ENCODE measurements around the gene ITGAX. TPM values are rescaled to one million over a fixed set of nuclear protein-coding genes. Genes with fewer than 3 reads are reported as not detected.
A peak's percentile ranks its signal among the peaks of the same experiment; 100 is the strongest.
"Not testable (repeated sequence)": the region's sequence is repeated elsewhere in the genome, so short reads cannot be mapped to it uniquely, and the experiment has no call there.

Gene ITGAX
- total RNA-seq, 1 donor from 2014 or later, result not detected

- Mint-ChIP-seq H3K4me1 (ENCODE audit: unreplicated experiment) (peaks cover 3% of the 10 kb centered on the region), H3K36me3 (ENCODE audit: unreplicated experiment) (no peaks in the 10 kb centered on the region), H3K9me3 (ENCODE audit: unreplicated experiment) (no peaks in the 10 kb centered on the region), H3K4me3 (ENCODE audit: unreplicated experiment) (no peak overlapping the region), H3K27ac (ENCODE audit: unreplicated experiment) (no peak overlapping the region), H3K27me3 (ENCODE audit: unreplicated experiment) (peaks cover 13% of the 10 kb centered on the region)
- no peak for TF ChIP-seq CTCF (IDR thresholded peaks at IDR 0.05)
- peak; percentile 49 for DNase-seq (ENCODE audit: extremely low spot score, unreplicated experiment)
Observed at GRCh38 chr16:31335431-31335830, 19.5 kb upstream of the ITGAX start.

- not testable (repeated sequence) for H3K27me3 Mint-ChIP-seq (ENCODE audit: unreplicated experiment); H3K9me3 Mint-ChIP-seq (ENCODE audit: unreplicated experiment); H3K4me1 Mint-ChIP-seq (ENCODE audit: unreplicated experiment); H3K4me3 Mint-ChIP-seq (ENCODE audit: unreplicated experiment); H3K36me3 Mint-ChIP-seq (ENCODE audit: unreplicated experiment); H3K27ac Mint-ChIP-seq (ENCODE audit: unreplicated experiment)
- peak; percentile 51 for DNase-seq (ENCODE audit: extremely low spot score, unreplicated experiment)
Observed at GRCh38 chr16:31338166-31338685, 16.8 kb upstream of the ITGAX start.

DNA sequence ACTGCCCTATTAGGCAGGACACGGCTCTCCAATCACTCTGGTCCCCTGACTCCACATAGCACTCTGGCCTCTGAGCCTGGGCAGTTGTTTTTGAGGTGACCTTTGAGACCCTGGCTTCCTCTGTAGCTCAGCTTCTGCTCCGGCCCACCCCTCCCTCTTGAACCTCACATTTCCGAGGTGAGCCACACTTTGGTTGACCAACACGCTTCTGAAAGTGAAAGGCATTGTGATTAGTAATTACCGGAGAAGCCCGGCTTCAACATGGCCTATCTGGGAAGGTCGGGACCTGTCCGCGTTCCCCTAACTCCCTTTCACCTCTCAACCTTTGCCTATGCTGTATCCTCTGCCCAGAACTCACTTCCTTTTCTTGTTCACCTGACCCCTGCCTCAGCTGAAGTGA is 10.3 kb upstream of the ITGAX start:
- no peak for TF ChIP-seq CTCF (IDR thresholded peaks at IDR 0.05)
- Mint-ChIP-seq H3K27me3 (ENCODE audit: unreplicated experiment) (no peaks in the 10 kb centered on the region), H3K27ac (ENCODE audit: unreplicated experiment) (no peak overlapping the region), H3K36me3 (ENCODE audit: unreplicated experiment) (no peaks in the 10 kb centered on the region), H3K4me1 (ENCODE audit: unreplicated experiment) (no peaks in the 10 kb centered on the region), H3K4me3 (ENCODE audit: unreplicated experiment) (no peak overlapping the region), H3K9me3 (ENCODE audit: unreplicated experiment) (no peaks in the 10 kb centered on the region)
- DNase-seq (ENCODE audit: extremely low spot score, unreplicated experiment), result no peak

GRCh38 chr16:31347445-31347844 is 7.5 kb upstream of the ITGAX start:
- no peak for TF ChIP-seq CTCF (IDR thresholded peaks at IDR 0.05)
- H3K4me3 Mint-ChIP-seq (ENCODE audit: unreplicated experiment), result no peak overlapping the region
- no peaks in the 10 kb centered on the region for H3K36me3 Mint-ChIP-seq (ENCODE audit: unreplicated experiment)
- H3K27me3 Mint-ChIP-seq (ENCODE audit: unreplicated experiment), result no peaks in the 10 kb centered on the region
- H3K27ac Mint-ChIP-seq (ENCODE audit: unreplicated experiment), result no peak overlapping the region
- no peaks in the 10 kb centered on the region for H3K4me1 Mint-ChIP-seq (ENCODE audit: unreplicated experiment)
- H3K9me3 Mint-ChIP-seq (ENCODE audit: unreplicated experiment), result no peaks in the 10 kb centered on the region
- DNase-seq (ENCODE audit: extremely low spot score, unreplicated experiment), result no peak

GRCh38 chr16:31348579-31348978 is 6.4 kb upstream of the ITGAX start:
- H3K4me3 Mint-ChIP-seq (ENCODE audit: unreplicated experiment), result no peak overlapping the region
- no peaks in the 10 kb centered on the region for H3K9me3 Mint-ChIP-seq (ENCODE audit: unreplicated experiment)
- no peaks in the 10 kb centered on the region for H3K36me3 Mint-ChIP-seq (ENCODE audit: unreplicated experiment)
- DNase-seq (ENCODE audit: extremely low spot score, unreplicated experiment), result no peak
- no peaks in the 10 kb centered on the region for H3K4me1 Mint-ChIP-seq (ENCODE audit: unreplicated experiment)
- TF ChIP-seq CTCF (IDR thresholded peaks at IDR 0.05), result no peak
- no peak overlapping the region for H3K27ac Mint-ChIP-seq (ENCODE audit: unreplicated experiment)
- H3K27me3 Mint-ChIP-seq (ENCODE audit: unreplicated experiment), result no peaks in the 10 kb centered on the region
